WTC11 (cell line): ENCODE results near the gene C2orf76. TPM values are rescaled to one million over a fixed set of nuclear protein-coding genes. Genes with fewer than 3 reads are reported as not detected.

ENCODE experiments used
- ATAC-seq: fragments of 200-7000 bp; cut with Tn5 transposase; 2 replicates; pipeline ENCODE4 v1.10.0; 2021; ENCODE audit warnings: mild to moderate bottlenecking, moderate library complexity
- CTCF ChIA-PET: fragments of 300-600 bp; sonication (Branson Sonifier 250); formaldehyde crosslinking; loops from one replicate; lab custom pipeline; 2021; ENCODE audit warnings: antibody characterized with exemption; lab: Charles Lee
- POLR2A ChIA-PET: fragments of 350-600 bp; sonication (Branson Sonifier 250); formaldehyde crosslinking; loops from one replicate; lab custom pipeline; 2021; ENCODE audit warnings: antibody characterized with exemption; lab: Charles Lee
- DNase-seq: peaks from one replicate; pipeline ENCODE4 v3.0.0; 2021; ENCODE audit warnings: low spot score
- H3K27ac Mint-ChIP-seq: 2 replicates; pipeline ENCODE4 v1.8.0; 2021; ENCODE audit warnings: mixed read lengths
- H3K27me3 Mint-ChIP-seq: 2 replicates; pipeline ENCODE4 v1.8.0; 2021; ENCODE audit warnings: low read depth, mild to moderate bottlenecking, moderate library complexity, mixed read lengths
- H3K36me3 Mint-ChIP-seq: 2 replicates; pipeline ENCODE4 v1.8.0; 2021; ENCODE audit warnings: mixed read lengths
- H3K4me1 Mint-ChIP-seq: 2 replicates; pipeline ENCODE4 v1.8.0; 2022; ENCODE audit warnings: mixed read lengths
- H3K4me3 Mint-ChIP-seq: 2 replicates; pipeline ENCODE4 v1.8.0; 2021; ENCODE audit warnings: mild to moderate bottlenecking, moderate library complexity, mixed read lengths
- H3K9me3 Mint-ChIP-seq: 2 replicates; pipeline ENCODE4 v1.8.0; 2021; ENCODE audit warnings: mixed read lengths
- AFF4 ChIP-seq: sonication (generic); formaldehyde crosslinking; IDR thresholded peaks from 2 replicates; pipeline ENCODE4 v1.8.1; 2023; ENCODE audit warnings: mild to moderate bottlenecking, missing genetic modification reagents, borderline replicate concordance
- AR ChIP-seq: fragments of 250-450 bp; sonication (Bioruptor Pico); IDR thresholded peaks from 2 replicates; pipeline ENCODE4 v1.9.0; 2021; ENCODE audit warnings: mild to moderate bottlenecking
- ATF1 ChIP-seq: sonication (generic); formaldehyde crosslinking; IDR thresholded peaks from 2 replicates; pipeline ENCODE4 v1.8.1; 2023; ENCODE audit warnings: mild to moderate bottlenecking, moderate library complexity, missing genetic modification reagents
- CREB1 ChIP-seq: sonication (generic); formaldehyde crosslinking; IDR thresholded peaks from 2 replicates; pipeline ENCODE4 v1.8.0; 2023; ENCODE audit warnings: mild to moderate bottlenecking, missing genetic modification reagents
- FOXJ3 ChIP-seq: sonication (generic); formaldehyde crosslinking; IDR thresholded peaks from 2 replicates; pipeline ENCODE4 v1.9.0; 2021; ENCODE audit warnings: missing genetic modification reagents, mild to moderate bottlenecking, borderline replicate concordance
- GRHL2 ChIP-seq: fragments of 250-450 bp; sonication (Bioruptor Pico); IDR thresholded peaks from 2 replicates; pipeline ENCODE4 v1.8.0; 2022; ENCODE audit warnings: mild to moderate bottlenecking, moderate library complexity; ENCODE audit not compliant: insufficient replicate concordance, severe bottlenecking
- HMGA2 ChIP-seq: fragments of 250-450 bp; sonication (Bioruptor Pico); IDR thresholded peaks from 2 replicates; pipeline ENCODE4 v1.4.0; 2021; ENCODE audit warnings: mild to moderate bottlenecking, moderate library complexity
- MAX ChIP-seq: sonication (generic); formaldehyde crosslinking; IDR thresholded peaks from 2 replicates; pipeline ENCODE4 v1.8.0; 2022; ENCODE audit warnings: mild to moderate bottlenecking, missing genetic modification reagents
- MXD4 ChIP-seq: fragments of 250-450 bp; sonication (Bioruptor Pico); IDR thresholded peaks from 2 replicates; pipeline ENCODE4 v1.8.0; 2021; ENCODE audit warnings: mild to moderate bottlenecking, moderate library complexity, borderline replicate concordance
- MYBL2 ChIP-seq: sonication (generic); formaldehyde crosslinking; IDR thresholded peaks from 2 replicates; pipeline ENCODE4 v1.8.1; 2023; ENCODE audit warnings: mild to moderate bottlenecking, moderate library complexity, missing genetic modification reagents
- NFE2L1 ChIP-seq: sonication (generic); formaldehyde crosslinking; IDR thresholded peaks from 2 replicates; pipeline ENCODE4 v1.8.1; 2023; ENCODE audit warnings: missing genetic modification reagents
- NR1H2 ChIP-seq: sonication (generic); formaldehyde crosslinking; IDR thresholded peaks from 2 replicates; pipeline ENCODE4 v1.9.0; 2021; ENCODE audit warnings: mild to moderate bottlenecking, moderate library complexity, missing genetic modification reagents
- NR2C2 ChIP-seq: sonication (generic); formaldehyde crosslinking; IDR thresholded peaks from 2 replicates; pipeline ENCODE4 v1.8.0; 2022; ENCODE audit warnings: mild to moderate bottlenecking, missing genetic modification reagents
- SP1 ChIP-seq: sonication (generic); formaldehyde crosslinking; conservative IDR thresholded peaks from 2 replicates; pipeline ENCODE4 v1.8.1; 2022; ENCODE audit warnings: missing genetic modification reagents
- TCF7 ChIP-seq: sonication (generic); formaldehyde crosslinking; IDR thresholded peaks from 2 replicates; pipeline ENCODE4 v1.8.0; 2022; ENCODE audit warnings: mild to moderate bottlenecking, low read depth, missing genetic modification reagents, moderate library complexity
- TEAD4 ChIP-seq: sonication (generic); formaldehyde crosslinking; IDR thresholded peaks from 2 replicates; pipeline ENCODE4 v1.8.0; 2022; ENCODE audit warnings: mild to moderate bottlenecking, missing genetic modification reagents
- ZBTB21 ChIP-seq: sonication (generic); formaldehyde crosslinking; IDR thresholded peaks from 2 replicates; pipeline ENCODE4 v1.8.1; 2023; ENCODE audit warnings: mild to moderate bottlenecking, missing genetic modification reagents, borderline replicate concordance
- ZNF317 ChIP-seq: sonication (generic); formaldehyde crosslinking; IDR thresholded peaks from 2 replicates; pipeline ENCODE4 v1.8.1; 2023; ENCODE audit warnings: low read depth, mild to moderate bottlenecking, moderate library complexity, missing genetic modification reagents, borderline replicate concordance
- ZNF396 ChIP-seq: fragments of 250-450 bp; sonication (Bioruptor Pico); IDR thresholded peaks from 2 replicates; pipeline ENCODE4 v1.8.0; 2021; ENCODE audit warnings: mild to moderate bottlenecking, moderate library complexity, borderline replicate concordance
- total RNA-seq: library from RNA; stranded (reverse); gene quantifications from 3 replicates; pipeline ENCODE4 v1.2.3, GENCODE V29; 2021
- TF ChIP-seq, protein P1 (sequence below): sonication (generic); formaldehyde crosslinking; IDR thresholded peaks from 2 replicates; pipeline ENCODE4 v1.8.0; 2022; ENCODE audit warnings: mild to moderate bottlenecking, missing genetic modification reagents
- TF ChIP-seq, protein P2 (sequence below): sonication (generic); formaldehyde crosslinking; IDR thresholded peaks from 2 replicates; pipeline ENCODE4 v1.8.0; 2023; ENCODE audit warnings: mild to moderate bottlenecking, missing genetic modification reagents
- TF ChIP-seq, protein P3 (sequence below): fragments of 250-450 bp; sonication (Bioruptor Pico); IDR thresholded peaks from 2 replicates; pipeline ENCODE4 v1.9.0; 2021; ENCODE audit warnings: mild to moderate bottlenecking, borderline replicate concordance

The C2orf76 gene
- total RNA-seq, 1 experiment from 2014 or later = 4.4 TPM

DNA sequence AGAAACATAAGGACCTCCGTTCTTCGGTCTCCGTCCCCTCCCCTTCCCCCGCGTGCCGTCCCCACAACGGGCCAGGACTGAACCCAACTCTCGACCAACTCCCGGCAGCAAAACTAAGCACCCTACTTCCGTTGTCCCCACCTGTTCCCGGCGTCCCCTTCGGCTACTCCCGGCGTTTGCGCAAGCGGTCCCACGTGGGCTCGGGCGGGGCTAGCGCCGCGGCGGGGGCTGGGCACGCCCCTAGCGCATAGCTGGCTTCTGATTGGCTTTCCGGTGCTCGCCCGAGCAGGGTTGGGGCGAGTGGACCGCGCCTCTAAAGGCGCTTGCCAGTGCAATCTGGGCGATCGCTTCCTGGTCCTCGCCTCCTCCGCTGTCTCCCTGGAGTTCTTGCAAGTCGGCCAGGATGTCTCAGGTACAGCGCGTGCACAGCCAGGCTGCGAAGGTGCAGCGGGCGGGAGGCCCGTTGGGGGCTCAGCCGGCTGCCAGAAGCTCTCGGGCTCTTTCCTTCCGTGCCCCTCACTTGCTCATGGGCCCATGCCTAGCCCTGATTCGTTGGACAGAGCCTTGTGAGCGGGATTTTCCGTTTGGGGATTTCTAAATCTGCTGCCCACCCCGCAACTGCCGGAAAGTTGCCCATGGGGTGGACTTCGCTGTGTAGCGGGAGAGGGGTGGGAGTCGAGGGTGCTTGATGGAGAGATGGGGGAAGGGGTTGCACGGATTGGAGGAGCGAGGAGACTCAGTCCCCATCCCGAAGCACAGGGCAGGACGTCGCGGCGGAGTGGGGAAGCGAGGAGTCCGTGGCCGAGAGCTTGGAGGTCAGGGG lies at the start of gene C2orf76, which contains the start of gene DBI (continued):
- TF ChIP-seq, protein P1, sequence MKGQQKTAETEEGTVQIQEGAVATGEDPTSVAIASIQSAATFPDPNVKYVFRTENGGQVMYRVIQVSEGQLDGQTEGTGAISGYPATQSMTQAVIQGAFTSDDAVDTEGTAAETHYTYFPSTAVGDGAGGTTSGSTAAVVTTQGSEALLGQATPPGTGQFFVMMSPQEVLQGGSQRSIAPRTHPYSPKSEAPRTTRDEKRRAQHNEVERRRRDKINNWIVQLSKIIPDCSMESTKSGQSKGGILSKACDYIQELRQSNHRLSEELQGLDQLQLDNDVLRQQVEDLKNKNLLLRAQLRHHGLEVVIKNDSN = peak; percentile 92
- TF ChIP-seq ZBTB21 (CRISPR knock-in tag) = no peak; the same call in 1 of the 2 replicates
- TF ChIP-seq NFE2L1 (CRISPR knock-in tag) = 0 out of 2 replicates have a peak, but pooled peaks have one; percentile 11
- TF ChIP-seq NR2C2 (CRISPR knock-in tag) = no peak
- TF ChIP-seq TEAD4 (CRISPR knock-in tag) = no peak
- no peak for TF ChIP-seq GRHL2 (CRISPR knock-in tag)
- TF ChIP-seq ZNF396 = no peak
- no peak for TF ChIP-seq ATF1 (CRISPR knock-in tag)
- no peak for TF ChIP-seq HMGA2 (CRISPR knock-in tag)
- TF ChIP-seq, protein P2, sequence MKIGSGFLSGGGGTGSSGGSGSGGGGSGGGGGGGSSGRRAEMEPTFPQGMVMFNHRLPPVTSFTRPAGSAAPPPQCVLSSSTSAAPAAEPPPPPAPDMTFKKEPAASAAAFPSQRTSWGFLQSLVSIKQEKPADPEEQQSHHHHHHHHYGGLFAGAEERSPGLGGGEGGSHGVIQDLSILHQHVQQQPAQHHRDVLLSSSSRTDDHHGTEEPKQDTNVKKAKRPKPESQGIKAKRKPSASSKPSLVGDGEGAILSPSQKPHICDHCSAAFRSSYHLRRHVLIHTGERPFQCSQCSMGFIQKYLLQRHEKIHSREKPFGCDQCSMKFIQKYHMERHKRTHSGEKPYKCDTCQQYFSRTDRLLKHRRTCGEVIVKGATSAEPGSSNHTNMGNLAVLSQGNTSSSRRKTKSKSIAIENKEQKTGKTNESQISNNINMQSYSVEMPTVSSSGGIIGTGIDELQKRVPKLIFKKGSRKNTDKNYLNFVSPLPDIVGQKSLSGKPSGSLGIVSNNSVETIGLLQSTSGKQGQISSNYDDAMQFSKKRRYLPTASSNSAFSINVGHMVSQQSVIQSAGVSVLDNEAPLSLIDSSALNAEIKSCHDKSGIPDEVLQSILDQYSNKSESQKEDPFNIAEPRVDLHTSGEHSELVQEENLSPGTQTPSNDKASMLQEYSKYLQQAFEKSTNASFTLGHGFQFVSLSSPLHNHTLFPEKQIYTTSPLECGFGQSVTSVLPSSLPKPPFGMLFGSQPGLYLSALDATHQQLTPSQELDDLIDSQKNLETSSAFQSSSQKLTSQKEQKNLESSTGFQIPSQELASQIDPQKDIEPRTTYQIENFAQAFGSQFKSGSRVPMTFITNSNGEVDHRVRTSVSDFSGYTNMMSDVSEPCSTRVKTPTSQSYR (CRISPR knock-in tag) = 0 out of 2 replicates have a peak, but pooled peaks have one; percentile 0
- no peak for TF ChIP-seq CREB1 (CRISPR knock-in tag)
- peak; percentile 99 for TF ChIP-seq SP1 (CRISPR knock-in tag)
- TF ChIP-seq TCF7 (CRISPR knock-in tag) = no peak
- TF ChIP-seq MXD4 (CRISPR knock-in tag) = no peak
- peak; percentile 50 for TF ChIP-seq MYBL2 (CRISPR knock-in tag)
- TF ChIP-seq MAX = peak; percentile 85
- TF ChIP-seq AR (CRISPR knock-in tag) = no peak
- no peak for TF ChIP-seq FOXJ3

DNA sequence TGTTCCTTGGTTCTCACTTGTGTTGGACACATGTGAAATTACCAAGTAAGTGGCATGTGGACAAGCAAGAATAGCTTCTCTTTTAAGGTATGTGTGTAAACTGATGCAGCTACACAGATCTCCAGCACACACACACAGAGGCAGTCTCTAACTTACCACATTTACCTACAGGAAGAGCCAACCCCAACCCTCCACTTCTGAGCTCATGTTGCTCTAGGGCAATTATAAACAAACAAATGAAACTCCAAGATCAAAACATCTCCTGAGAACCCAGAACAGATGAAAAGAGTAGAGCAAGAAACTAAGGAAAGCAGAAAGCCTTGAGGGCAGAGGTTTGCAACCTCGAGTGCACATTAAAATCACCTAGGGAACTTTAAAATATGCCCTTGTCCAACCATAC lies 49.0 kb upstream of the C2orf76 start:
- CTCF ChIA-PET = interaction anchor here (2.1 kb wide), 1 partner anchor 61 kb away, joined by 10 read pairs; no protein-coding TSS in a partner anchor
- DNase-seq = no peak
- peaks cover 31% of the 10 kb centered on the region for H3K9me3 Mint-ChIP-seq
- TF ChIP-seq, protein P3, sequence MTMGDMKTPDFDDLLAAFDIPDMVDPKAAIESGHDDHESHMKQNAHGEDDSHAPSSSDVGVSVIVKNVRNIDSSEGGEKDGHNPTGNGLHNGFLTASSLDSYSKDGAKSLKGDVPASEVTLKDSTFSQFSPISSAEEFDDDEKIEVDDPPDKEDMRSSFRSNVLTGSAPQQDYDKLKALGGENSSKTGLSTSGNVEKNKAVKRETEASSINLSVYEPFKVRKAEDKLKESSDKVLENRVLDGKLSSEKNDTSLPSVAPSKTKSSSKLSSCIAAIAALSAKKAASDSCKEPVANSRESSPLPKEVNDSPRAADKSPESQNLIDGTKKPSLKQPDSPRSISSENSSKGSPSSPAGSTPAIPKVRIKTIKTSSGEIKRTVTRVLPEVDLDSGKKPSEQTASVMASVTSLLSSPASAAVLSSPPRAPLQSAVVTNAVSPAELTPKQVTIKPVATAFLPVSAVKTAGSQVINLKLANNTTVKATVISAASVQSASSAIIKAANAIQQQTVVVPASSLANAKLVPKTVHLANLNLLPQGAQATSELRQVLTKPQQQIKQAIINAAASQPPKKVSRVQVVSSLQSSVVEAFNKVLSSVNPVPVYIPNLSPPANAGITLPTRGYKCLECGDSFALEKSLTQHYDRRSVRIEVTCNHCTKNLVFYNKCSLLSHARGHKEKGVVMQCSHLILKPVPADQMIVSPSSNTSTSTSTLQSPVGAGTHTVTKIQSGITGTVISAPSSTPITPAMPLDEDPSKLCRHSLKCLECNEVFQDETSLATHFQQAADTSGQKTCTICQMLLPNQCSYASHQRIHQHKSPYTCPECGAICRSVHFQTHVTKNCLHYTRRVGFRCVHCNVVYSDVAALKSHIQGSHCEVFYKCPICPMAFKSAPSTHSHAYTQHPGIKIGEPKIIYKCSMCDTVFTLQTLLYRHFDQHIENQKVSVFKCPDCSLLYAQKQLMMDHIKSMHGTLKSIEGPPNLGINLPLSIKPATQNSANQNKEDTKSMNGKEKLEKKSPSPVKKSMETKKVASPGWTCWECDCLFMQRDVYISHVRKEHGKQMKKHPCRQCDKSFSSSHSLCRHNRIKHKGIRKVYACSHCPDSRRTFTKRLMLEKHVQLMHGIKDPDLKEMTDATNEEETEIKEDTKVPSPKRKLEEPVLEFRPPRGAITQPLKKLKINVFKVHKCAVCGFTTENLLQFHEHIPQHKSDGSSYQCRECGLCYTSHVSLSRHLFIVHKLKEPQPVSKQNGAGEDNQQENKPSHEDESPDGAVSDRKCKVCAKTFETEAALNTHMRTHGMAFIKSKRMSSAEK (CRISPR knock-in tag) = no peak
- TF ChIP-seq ZNF317 (no peak), AFF4 (no peak), NR1H2 (CRISPR knock-in tag) (no peak)

More for the DNA sequence above, 49.0 kb upstream of the C2orf76 start:
- no peak overlapping the region for H3K4me3 Mint-ChIP-seq
- H3K27me3 Mint-ChIP-seq = peaks cover 3% of the 10 kb centered on the region
- ATAC-seq = no peak
- H3K4me1 Mint-ChIP-seq = peaks cover 7% of the 10 kb centered on the region
- POLR2A ChIA-PET = no interaction called here
- H3K27ac Mint-ChIP-seq = no peak overlapping the region
- peaks cover 6% of the 10 kb centered on the region for H3K36me3 Mint-ChIP-seq
